ENCODE measurements around the gene ZFP92. TPM values are rescaled to one million over a fixed set of nuclear protein-coding genes. Genes with fewer than 3 reads are reported as not detected.

ZFP92 gene
- total and polyA plus RNA-seq, 10 of the 15 experiments (the other 5 are each of a cell fraction or from before 2014, with no cell fraction given): 0.02 to 1.6 (median 0.09) TPM; not detected in 2

DNA sequence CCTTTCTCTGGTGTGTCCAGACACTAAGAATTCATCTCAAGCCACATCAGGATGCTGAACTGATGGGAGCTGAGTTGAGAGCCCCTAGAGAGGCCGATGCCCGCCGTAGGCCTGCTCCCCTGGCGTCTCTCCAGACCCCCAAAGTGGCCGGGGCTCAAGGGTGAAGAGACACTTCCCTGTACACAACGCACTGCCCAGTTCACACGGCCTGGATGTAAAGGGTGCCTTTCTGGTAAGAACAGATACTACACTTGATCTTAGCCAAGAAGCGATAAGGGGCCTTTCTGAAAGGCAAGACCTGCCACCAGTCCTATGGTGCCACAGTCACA lies 39.6 kb downstream of the ZFP92 start:
- no peak overlapping the region for H3K9ac ChIP-seq (ENCODE audit: control insufficient read depth, insufficient read depth, low read length)
- no peak overlapping the region for H3K4me3 ChIP-seq
- POLR2A ChIA-PET: no interaction called here
- TF ChIP-seq MYC (IDR thresholded peaks at IDR 0.05; ENCODE audit: insufficient read depth, insufficient read length, insufficient replicate concordance, low read length, severe bottlenecking): no peak
- TF ChIP-seq EED (IDR thresholded peaks at IDR 0.05; ENCODE audit: low read depth): no peak
- TF ChIP-seq MYB (IDR thresholded peaks at IDR 0.05; ENCODE audit: borderline replicate concordance, low read depth, low read length): no peak
- TF ChIP-seq, protein P1, sequence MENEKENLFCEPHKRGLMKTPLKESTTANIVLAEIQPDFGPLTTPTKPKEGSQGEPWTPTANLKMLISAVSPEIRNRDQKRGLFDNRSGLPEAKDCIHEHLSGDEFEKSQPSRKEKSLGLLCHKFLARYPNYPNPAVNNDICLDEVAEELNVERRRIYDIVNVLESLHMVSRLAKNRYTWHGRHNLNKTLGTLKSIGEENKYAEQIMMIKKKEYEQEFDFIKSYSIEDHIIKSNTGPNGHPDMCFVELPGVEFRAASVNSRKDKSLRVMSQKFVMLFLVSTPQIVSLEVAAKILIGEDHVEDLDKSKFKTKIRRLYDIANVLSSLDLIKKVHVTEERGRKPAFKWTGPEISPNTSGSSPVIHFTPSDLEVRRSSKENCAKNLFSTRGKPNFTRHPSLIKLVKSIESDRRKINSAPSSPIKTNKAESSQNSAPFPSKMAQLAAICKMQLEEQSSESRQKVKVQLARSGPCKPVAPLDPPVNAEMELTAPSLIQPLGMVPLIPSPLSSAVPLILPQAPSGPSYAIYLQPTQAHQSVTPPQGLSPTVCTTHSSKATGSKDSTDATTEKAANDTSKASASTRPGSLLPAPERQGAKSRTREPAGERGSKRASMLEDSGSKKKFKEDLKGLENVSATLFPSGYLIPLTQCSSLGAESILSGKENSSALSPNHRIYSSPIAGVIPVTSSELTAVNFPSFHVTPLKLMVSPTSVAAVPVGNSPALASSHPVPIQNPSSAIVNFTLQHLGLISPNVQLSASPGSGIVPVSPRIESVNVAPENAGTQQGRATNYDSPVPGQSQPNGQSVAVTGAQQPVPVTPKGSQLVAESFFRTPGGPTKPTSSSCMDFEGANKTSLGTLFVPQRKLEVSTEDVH (IDR thresholded peaks at IDR 0.05; ENCODE audit: low read depth, partially characterized antibody): no peak
- TF ChIP-seq, protein P2, sequence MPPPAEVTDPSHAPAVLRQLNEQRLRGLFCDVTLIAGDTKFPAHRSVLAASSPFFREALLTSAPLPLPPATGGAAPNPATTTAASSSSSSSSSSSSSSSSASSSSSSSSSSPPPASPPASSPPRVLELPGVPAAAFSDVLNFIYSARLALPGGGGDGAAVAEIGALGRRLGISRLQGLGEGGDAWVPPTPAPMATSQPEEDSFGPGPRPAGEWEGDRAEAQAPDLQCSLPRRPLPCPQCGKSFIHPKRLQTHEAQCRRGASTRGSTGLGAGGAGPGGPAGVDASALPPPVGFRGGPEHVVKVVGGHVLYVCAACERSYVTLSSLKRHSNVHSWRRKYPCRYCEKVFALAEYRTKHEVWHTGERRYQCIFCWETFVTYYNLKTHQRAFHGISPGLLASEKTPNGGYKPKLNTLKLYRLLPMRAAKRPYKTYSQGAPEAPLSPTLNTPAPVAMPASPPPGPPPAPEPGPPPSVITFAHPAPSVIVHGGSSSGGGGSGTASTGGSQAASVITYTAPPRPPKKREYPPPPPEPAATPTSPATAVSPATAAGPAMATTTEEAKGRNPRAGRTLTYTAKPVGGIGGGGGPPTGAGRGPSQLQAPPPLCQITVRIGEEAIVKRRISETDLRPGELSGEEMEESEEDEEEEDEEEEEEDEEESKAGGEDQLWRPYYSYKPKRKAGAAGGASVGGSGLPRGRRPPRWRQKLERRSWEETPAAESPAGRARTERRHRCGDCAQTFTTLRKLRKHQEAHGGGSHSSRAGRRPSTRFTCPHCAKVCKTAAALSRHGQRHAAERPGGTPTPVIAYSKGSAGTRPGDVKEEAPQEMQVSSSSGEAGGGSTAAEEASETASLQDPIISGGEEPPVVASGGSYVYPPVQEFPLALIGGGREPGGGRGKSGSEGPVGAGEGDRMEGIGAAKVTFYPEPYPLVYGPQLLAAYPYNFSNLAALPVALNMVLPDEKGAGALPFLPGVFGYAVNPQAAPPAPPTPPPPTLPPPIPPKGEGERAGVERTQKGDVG (CRISPR knock-in tag; IDR thresholded peaks at IDR 0.05): no peak
- TF ChIP-seq ATF7 (IDR thresholded peaks at IDR 0.05; ENCODE audit: low read depth): no peak
- TF ChIP-seq FOXK2 (IDR thresholded peaks at IDR 0.05): no peak
- TF ChIP-seq, protein P3, sequence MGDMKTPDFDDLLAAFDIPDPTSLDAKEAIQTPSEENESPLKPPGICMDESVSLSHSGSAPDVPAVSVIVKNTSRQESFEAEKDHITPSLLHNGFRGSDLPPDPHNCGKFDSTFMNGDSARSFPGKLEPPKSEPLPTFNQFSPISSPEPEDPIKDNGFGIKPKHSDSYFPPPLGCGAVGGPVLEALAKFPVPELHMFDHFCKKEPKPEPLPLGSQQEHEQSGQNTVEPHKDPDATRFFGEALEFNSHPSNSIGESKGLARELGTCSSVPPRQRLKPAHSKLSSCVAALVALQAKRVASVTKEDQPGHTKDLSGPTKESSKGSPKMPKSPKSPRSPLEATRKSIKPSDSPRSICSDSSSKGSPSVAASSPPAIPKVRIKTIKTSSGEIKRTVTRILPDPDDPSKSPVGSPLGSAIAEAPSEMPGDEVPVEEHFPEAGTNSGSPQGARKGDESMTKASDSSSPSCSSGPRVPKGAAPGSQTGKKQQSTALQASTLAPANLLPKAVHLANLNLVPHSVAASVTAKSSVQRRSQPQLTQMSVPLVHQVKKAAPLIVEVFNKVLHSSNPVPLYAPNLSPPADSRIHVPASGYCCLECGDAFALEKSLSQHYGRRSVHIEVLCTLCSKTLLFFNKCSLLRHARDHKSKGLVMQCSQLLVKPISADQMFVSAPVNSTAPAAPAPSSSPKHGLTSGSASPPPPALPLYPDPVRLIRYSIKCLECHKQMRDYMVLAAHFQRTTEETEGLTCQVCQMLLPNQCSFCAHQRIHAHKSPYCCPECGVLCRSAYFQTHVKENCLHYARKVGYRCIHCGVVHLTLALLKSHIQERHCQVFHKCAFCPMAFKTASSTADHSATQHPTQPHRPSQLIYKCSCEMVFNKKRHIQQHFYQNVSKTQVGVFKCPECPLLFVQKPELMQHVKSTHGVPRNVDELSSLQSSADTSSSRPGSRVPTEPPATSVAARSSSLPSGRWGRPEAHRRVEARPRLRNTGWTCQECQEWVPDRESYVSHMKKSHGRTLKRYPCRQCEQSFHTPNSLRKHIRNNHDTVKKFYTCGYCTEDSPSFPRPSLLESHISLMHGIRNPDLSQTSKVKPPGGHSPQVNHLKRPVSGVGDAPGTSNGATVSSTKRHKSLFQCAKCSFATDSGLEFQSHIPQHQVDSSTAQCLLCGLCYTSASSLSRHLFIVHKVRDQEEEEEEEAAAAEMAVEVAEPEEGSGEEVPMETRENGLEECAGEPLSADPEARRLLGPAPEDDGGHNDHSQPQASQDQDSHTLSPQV (IDR thresholded peaks at IDR 0.05): no peak
- no peak for TF ChIP-seq SUPT20H (IDR thresholded peaks at IDR 0.05; ENCODE audit: borderline replicate concordance, control insufficient read depth, low read depth, low read length)
- no peak for TF ChIP-seq ZNF274 (IDR thresholded peaks at IDR 0.05; ENCODE audit: insufficient read depth, insufficient read length)
- RAD21 ChIA-PET (ENCODE audit: unreplicated experiment): no interaction called here
- 70% methylated on average over 8 of the region's 8 CpGs for WGBS (ENCODE audit: insufficient coverage, insufficient replicate concordance, low lambda C conversion rate, missing lambda C conversion rate)
- DNase-seq (ENCODE audit: low read depth, low spot score) (no peak), ATAC-seq (no peak), FAIRE-seq (no peak)
- no peaks in the 10 kb centered on the region for H3K9me3 ChIP-seq (replicated peaks; ENCODE audit: control insufficient read depth, insufficient read depth, low read length)
- intact Hi-C loops (cut with micrococcal nuclease; ENCODE audit: unreplicated experiment): no loop called here
- H3K4me2 ChIP-seq (ENCODE audit: control insufficient read depth, insufficient read depth): no peak overlapping the region
- H3K79me2 ChIP-seq (ENCODE audit: control insufficient read depth, insufficient read depth, low read length): no peaks in the 10 kb centered on the region
- H3K27me3 ChIP-seq (replicated peaks in 1 of 2; ENCODE audit: control insufficient read depth in 2 of 2, insufficient read depth in 2 of 2, low read length in 1 of 2): no peaks in the 10 kb centered on the region
- no TSS peak for BruUV-seq (replicated peaks)
- CTCF ChIA-PET: interaction anchor here (2.0 kb wide), 1 partner anchor 10 kb away, joined by 7 read pairs; no protein-coding TSS in a partner anchor
- H4K20me1 ChIP-seq (ENCODE audit: control insufficient read depth, insufficient read depth): no peaks in the 10 kb centered on the region
- peaks cover 0 to 2% of the 10 kb centered on the region in 2 experiments; a peak in 1 of 4 replicates for H3K36me3 ChIP-seq (ENCODE audit: control insufficient read depth in 2 of 2, insufficient read depth in 2 of 2, low read length in 1 of 2)
- no peaks in the 10 kb centered on the region for H3K4me1 ChIP-seq (ENCODE audit: control insufficient read depth, insufficient read depth, low read length)
- no peak overlapping the region for H2AFZ ChIP-seq (ENCODE audit: control insufficient read depth, low read depth, low read length)
- in situ Hi-C loops (cut with MboI): no loop called here
- no peak overlapping the region for H3K27ac ChIP-seq (ENCODE audit: control insufficient read depth, insufficient read depth)
- SMC1A ChIA-PET (ENCODE audit: uncharacterized antibody, unreplicated experiment): no interaction called here
